NCI-H345 treated with DMSO at 0.1 percent for 48 hours (cell line): ENCODE data around the gene ARL14EPL.

Source experiments
- DNase-seq: peaks from one replicate; lab custom pipeline; 2025; ENCODE audit not compliant: unreplicated experiment; lab: John Stamatoyannopoulos, UW

The ARL14EPL gene

DNA sequence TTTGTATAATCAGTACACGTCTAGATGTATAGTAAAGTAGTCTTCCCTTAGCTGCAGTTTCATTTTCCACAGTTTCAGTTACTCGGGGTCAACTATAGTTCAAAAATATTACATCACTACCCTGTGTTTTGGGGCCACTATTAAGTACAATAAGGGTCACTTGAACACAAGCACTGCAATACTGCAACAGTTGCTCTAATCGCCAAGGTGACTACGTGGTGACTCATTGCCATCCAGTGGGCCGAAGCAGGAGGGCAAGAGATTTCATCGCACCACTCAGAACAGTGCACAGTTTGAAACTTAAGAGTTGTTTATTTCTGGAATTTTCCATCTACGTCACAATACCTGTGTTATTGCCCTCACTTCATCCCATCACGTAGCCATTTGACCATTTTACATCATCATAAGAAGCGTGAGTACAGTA is at the start of gene ARL14EPL:
TSS of gene ARL14EPL (plus strand) at position 379 of the 424 bp plus-strand sequence. CDS start 18,994 bp downstream, outside the sequence.
- no peak for DNase-seq

DNA sequence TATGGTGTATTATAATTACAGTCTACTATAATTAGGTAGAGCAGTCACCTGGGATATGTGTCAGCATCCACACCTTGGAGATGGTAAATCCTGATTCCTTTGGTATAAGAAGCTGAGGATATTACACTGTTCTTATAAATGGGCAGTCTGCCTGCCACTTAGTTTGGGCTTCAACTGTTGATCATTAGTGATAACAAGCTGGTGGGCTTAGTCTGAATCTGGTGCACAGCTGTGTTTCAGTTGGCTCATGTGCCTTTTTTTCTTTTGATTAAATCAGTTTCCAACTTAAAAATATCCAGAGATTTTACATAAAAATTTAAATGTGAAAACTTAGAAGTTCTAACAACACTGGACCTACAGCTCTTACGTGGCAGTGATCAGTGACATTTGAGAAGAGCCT is 48.8 kb upstream of the ARL14EPL start:
- DNase-seq, result no peak

DNA sequence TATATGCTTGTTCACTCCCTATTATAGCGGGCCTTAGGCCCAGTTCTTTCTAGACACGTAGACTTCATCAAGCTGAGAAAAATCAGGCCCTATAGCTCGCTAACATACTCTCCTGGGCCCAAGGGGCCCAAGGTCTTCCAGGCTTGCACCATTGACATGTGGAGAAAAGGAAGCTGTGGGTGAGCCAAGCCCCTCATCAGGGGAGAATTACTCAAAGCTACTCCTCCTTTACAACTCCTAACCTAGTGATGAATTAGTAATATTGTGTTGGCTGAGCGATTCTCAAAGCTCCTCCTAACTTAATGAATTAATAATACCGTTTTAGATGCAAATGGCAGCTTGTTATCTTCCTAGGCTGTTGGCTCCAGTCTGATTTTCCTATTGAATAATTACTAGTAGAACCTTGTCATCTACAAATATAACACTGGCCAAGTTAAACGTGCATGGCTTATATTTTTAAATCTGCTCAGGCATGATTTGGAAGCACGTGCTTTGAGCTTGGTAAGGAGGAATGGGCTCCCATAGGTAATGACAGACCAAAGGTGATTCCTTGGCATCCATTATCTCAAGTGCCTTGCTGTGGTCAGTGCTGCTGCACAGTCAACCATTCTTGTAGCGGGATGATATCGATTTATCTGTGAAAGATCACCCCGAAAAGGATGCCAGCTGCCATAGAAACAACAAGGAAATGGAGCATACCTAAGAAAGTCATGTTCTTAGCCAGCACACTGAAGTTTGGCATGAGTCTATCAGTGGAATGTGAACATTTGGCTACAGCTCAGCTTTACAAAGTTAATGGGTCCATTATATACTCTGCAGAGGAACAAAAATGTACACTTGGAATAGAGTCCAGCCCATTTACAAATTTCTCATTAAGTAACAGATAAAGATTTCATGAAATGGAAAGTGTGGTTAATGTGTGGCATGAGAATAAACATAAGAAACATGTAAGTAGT is 46.2 kb upstream of the ARL14EPL start:
- DNase-seq, result no peak

GRCh38 chr5:115988002-115988401 is 44.3 kb upstream of the ARL14EPL start:
- no peak for DNase-seq

GRCh38 chr5:115992848-115993350 is 39.4 kb upstream of the ARL14EPL start:
- no peak for DNase-seq

DNA sequence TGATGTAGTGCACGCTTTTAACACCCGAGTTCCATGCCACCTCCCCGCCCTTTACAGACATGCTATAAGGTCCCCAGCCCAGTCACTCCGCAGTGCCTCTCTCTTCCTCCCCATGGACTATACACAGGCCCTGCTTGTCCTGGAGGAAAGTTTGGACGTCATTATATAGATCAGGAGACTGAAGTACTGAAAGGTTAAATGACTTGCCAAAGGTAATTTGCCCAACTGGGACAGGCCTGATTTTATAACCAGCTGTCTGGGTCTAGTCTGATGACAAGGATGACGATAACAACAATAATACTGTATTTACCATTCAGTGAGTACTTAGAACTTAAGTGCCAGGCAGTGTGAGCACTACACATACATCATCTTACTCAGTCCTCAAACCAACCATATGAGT is 36.9 kb upstream of the ARL14EPL start:
- no peak for DNase-seq

DNA sequence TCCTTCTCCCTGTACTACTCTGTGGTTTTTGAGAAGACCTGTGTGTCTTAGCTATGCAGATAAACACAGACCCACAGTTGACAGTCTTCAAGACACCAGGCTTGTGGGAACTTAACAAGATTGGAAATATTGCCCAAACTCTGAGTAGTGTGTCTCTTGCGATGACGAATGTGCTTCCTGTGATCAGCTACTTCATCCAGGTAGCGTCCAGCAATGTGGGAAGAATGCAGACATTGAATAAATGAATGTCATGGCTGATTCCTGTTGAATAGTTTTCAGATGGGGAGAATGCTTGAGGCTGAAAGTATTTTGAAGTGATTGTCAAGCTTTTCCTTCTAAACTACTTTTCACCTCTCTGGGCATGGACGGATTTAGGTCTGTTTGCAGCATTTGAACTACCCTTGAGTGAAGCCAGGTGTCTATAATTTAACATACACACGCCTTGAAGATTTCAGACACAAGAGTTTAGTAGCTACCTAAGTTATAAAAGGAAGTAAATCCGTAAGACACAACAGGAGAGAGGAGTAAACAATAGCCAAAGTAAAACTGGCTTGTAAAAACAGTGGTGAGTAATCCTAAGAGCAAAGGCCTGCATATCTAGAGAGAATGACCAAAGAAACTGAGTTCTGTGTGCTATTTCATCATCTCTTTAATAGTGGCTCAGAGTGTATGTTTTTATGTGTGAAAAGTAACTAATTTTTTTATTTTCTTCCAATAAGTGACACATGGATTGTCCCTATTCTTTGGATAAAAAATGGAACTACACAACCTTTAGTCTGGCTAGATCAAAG is 30.0 kb upstream of the ARL14EPL start:
- no peak for DNase-seq

DNA sequence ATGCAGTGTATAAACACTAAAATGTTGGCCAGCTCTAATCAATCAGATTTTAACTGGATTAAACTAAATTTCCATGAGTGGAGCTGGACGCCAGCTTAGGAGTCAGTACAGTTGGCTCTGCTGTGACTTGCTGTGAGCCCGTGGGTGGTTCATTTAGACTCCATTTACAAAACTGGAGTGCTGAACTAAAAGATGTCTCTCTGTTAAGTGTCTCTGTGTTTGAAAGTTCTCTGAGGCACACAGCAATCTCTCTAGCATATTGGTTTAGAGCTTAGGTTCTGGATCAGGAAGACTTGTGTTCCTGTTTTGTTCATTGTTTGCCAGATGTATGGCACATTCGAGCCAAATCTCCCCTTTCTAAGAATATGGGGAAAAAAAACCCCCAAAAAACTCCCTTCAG is 28.0 kb upstream of the ARL14EPL start:
- no peak for DNase-seq

- DNase-seq, result no peak
These were observed 22.5 kb upstream of the ARL14EPL start for GRCh38 chr5:116009806-116010205.

GRCh38 chr5:116011046-116011445 is 21.2 kb upstream of the ARL14EPL start:
- no peak for DNase-seq

- no peak for DNase-seq
These were observed 19.0 kb upstream of the ARL14EPL start for GRCh38 chr5:116013207-116013785.

DNA sequence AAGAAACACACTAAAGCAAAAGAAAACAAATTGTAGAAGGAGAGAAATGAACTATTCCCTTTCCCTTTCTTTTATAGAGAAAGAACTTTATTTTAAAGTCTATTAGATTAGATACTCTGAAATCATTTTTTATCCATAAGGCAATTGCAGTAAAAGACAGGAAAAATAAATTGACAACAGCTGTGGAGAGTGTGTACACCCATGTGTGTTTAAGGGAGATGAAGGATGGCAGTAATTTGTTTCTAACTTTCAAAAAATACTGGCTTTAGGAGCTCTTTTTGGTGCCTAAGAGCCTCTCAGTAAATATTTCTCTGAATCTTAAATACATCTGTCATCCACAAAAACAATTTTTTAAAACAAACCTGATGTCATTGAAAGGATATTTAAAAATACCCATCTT is 18.3 kb upstream of the ARL14EPL start:
- no peak for DNase-seq

DNA sequence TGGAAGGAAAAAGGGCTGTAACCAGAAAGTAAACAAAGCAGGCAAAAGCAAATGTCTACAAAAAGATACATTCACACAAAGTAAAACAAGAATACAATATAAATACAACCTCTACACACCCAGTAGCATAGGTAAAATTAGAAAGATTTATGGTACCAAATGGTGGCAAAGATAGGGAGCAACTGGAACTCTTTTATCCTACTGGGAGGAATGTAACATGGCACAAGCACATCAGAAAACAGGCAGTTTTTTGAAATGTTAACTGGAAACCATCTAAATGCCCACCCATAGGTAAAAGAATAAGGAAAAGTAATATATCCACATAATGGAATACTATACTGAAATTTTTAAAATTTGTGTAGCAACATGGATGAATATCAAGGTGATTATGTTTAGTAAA is 8.7 kb upstream of the ARL14EPL start:
- DNase-seq, result no peak

GRCh38 chr5:116025866-116026265 is 6.4 kb upstream of the ARL14EPL start:
- DNase-seq, result no peak

GRCh38 chr5:116032991-116033390 is 719 bp downstream of the ARL14EPL start:
- DNase-seq, result no peak

GRCh38 chr5:116035123-116035522 is 2.9 kb downstream of the ARL14EPL start:
- DNase-seq, result no peak

DNA sequence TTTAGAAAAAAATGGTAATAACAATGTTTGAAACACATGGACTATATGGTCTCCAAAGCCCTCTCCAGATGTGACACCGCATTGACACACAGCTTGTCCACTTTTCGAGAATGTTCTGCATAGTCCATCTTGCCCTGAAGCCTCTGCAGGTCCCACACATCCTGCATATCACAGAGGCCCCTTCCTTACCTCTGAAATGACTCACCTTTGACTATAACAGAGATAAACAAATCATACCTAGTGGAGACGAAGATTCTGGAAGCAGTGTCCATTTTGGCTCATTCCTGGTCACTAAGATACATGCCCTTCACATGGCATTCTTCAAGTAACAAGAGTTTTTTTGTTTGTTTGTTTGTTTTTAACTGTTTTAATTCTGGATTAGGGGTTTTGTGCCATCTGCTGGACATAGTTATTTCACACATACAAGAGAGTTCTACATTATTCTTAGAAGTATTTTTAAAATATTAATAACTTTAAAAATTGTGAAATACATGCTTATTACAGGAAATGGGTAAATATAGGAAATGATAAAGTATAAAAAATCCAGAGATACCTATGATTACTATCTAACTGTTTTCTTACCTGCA is 5.1 kb downstream of the ARL14EPL start:
- no peak for DNase-seq

DNA sequence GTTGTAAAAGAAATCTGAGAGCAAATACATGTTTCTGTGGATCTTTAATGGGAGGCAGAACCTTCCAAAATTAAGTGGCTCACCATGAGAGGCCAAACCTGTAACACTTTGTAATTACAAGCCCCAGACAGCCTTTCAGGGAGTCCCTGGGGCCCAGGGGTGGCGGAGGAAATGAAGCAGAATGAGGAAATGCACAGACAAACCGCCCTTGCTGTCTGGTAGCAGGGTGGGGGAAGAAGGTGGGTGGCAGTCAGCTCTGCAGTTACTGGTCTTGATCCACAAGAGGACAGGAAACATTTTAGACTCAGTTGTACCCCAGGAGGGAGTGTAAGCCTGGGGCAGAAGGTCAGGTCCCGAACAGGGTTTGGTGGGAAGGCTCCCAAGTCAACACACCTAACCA is 6.5 kb downstream of the ARL14EPL start:
- DNase-seq, result no peak

DNA sequence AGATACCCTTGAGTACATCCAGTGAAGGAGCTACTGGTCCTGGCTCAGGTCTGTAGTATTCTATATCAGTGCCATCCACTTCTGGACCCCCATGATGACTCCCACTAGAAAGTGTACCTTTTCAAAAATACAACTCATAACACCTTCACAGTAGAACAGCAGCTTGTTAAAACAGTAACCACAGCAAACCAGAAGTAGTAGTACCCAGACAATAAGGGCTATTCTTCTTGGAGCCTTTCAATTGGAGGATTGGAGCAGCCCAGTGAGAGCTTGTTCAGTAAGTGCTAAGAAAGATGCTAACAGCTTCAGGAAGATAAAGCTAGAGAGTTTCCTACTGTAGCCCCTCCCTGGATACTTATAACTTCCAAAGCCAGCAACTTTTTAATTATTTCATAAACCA is 10.1 kb downstream of the ARL14EPL start:
- DNase-seq, result no peak

DNA sequence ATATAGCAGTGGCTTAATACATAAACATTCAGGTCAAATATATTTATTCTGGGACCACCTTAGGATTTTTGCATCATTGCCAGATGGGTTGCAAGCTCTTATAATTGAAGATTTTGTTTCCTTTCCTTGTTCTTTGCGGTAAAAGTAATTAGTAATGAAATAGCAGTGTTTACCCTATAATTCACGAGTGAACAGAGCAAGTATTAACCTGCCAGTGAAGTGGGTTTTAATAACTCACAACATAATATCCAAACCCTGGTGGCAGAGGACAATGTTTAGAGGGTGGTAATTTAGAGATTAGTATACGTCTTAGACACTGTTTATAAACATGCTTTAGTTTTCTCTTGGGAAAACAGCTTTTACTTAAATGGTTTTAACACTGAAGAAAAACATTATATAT is 11.8 kb downstream of the ARL14EPL start:
- DNase-seq, result no peak

GRCh38 chr5:116045821-116046220 is 13.5 kb downstream of the ARL14EPL start:
- DNase-seq, result no peak
